GM12864 (cell line): ENCODE data around the gene CFAP61.

ENCODE experiments used
- DNase-seq: peaks from one replicate; pipeline ENCODE4 v3.0.0-alpha.2; 2011; ENCODE audit warnings: low read depth
- H3K4me3 ChIP-seq: 2 replicates; pipeline ENCODE4 v1.5.1; 2011; ENCODE audit warnings: mild to moderate bottlenecking, low read depth, low read length, control low read depth
- TF ChIP-seq, protein P1 (sequence below): IDR thresholded peaks from 2 replicates; pipeline ENCODE4 v1.5.1; 2011; ENCODE audit warnings: low read depth, mild to moderate bottlenecking, moderate library complexity, low read length, control low read depth, inconsistent platforms; ENCODE audit errors: missing control alignments

Gene CFAP61

DNA sequence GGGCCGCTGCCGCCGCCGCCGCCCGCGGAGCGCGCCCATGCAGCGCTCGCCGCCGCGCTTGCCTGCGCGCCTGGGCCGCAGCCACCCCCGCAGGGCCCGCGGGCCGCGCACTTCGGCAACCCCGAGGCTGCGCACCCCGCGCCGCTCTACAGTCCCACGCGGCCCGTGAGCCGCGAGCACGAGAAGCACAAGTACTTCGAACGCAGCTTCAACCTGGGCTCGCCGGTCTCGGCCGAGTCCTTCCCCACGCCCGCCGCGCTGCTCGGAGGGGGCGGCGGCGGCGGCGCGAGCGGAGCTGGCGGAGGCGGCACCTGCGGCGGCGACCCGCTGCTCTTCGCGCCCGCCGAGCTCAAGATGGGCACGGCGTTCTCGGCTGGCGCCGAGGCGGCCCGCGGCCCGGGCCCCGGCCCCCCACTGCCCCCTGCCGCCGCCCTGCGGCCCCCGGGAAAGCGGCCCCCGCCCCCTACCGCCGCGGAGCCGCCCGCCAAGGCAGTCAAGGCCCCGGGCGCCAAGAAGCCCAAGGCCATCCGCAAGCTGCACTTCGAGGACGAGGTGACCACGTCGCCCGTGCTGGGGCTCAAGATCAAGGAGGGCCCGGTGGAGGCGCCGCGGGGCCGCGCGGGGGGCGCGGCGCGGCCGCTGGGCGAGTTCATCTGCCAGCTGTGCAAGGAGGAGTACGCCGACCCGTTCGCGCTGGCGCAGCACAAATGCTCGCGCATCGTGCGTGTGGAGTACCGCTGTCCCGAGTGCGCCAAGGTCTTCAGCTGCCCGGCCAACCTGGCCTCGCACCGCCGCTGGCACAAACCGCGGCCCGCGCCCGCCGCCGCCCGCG is 316.3 kb downstream of the CFAP61 start:
- no peak for DNase-seq
- H3K4me3 ChIP-seq, result peak overlapping the region; percentile 47
- TF ChIP-seq, protein P1, sequence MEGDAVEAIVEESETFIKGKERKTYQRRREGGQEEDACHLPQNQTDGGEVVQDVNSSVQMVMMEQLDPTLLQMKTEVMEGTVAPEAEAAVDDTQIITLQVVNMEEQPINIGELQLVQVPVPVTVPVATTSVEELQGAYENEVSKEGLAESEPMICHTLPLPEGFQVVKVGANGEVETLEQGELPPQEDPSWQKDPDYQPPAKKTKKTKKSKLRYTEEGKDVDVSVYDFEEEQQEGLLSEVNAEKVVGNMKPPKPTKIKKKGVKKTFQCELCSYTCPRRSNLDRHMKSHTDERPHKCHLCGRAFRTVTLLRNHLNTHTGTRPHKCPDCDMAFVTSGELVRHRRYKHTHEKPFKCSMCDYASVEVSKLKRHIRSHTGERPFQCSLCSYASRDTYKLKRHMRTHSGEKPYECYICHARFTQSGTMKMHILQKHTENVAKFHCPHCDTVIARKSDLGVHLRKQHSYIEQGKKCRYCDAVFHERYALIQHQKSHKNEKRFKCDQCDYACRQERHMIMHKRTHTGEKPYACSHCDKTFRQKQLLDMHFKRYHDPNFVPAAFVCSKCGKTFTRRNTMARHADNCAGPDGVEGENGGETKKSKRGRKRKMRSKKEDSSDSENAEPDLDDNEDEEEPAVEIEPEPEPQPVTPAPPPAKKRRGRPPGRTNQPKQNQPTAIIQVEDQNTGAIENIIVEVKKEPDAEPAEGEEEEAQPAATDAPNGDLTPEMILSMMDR, result no peak

DNA sequence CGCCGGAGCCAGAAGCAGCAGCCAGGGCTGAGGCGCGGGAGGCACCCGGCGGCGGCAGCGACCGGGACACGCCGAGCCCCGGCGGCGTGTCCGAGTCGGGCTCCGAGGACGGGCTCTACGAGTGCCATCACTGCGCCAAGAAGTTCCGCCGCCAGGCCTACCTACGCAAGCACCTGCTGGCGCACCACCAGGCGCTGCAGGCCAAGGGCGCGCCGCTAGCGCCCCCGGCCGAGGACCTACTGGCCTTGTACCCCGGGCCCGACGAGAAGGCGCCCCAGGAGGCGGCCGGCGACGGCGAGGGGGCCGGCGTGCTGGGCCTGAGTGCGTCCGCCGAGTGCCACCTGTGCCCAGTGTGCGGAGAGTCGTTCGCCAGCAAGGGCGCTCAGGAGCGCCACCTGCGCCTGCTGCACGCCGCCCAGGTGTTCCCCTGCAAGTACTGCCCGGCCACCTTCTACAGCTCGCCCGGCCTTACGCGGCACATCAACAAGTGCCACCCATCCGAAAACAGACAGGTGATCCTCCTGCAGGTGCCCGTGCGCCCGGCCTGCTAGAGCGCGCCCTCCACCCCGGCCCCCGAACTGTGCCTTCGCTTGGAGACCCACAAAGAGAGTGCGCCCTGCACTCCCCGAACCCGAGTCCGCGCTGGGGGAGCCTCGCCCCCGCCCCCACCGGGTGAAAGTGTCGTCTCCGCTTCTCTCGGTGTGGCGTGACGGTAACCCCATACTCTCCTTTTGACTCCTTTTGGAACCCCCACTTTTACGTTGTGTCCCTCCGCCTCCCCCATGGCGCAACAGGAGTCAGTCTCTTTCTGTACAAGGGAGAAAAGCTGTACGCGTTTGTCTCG is 317.1 kb downstream of the CFAP61 start:
- peak overlapping the region; percentile 38 for H3K4me3 ChIP-seq
- no peak for DNase-seq
- TF ChIP-seq, protein P1, result peak; percentile 28

GRCh38 chr20:20370094-20370575 is 317.8 kb downstream of the CFAP61 start:
- DNase-seq, result no peak
- TF ChIP-seq, protein P1, result no peak
- H3K4me3 ChIP-seq, result no peak overlapping the region

GRCh38 chr20:20371083-20371482 is 318.8 kb downstream of the CFAP61 start:
- no peak overlapping the region for H3K4me3 ChIP-seq
- TF ChIP-seq, protein P1, result no peak
- DNase-seq, result no peak

GRCh38 chr20:20371681-20372080 is 319.3 kb downstream of the CFAP61 start:
- DNase-seq, result no peak
- TF ChIP-seq, protein P1, result no peak
- H3K4me3 ChIP-seq, result no peak overlapping the region

DNA sequence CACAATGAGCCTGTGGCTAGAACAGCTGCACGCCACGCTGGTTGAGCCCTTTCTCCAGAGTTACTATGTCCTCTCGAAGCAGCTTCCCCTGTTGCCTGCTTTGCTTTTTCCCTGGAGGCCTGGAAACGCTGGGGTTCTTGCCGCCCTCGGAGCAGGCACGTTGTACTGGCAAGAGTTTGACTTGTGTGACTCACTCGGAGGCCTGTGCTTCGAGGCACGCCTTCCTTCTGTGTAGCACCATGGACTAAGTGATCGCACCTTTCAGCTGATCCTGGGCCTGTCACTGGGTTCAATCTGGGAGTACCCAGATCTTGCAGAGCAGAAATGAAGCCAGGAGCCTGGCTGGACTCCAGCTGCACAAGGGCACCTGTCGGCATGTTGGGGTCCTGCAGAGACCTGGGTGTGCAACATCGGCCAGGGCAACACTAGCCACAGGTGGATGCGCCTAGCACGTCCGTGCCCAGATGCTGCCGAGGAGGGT is 320.8 kb downstream of the CFAP61 start:
- TF ChIP-seq, protein P1, result no peak
- DNase-seq, result no peak
- no peak overlapping the region for H3K4me3 ChIP-seq
